ENCODE measurements around the gene CABLES1.

GRCh38 chr18:23165271-23166068, 30.2 kb downstream of the CABLES1 start:
- TF ChIP-seq CTCF (IDR thresholded peaks at IDR 0.05) (no peak), POLR2A (IDR thresholded peaks at IDR 0.05) (no peak)

Measured in uterus (tissue), 2 donors.